ENCODE measurements around the gene ZGLP1. TPM values are rescaled to one million over a fixed set of nuclear protein-coding genes. Genes with fewer than 3 reads are reported as not detected.
A peak's percentile ranks its signal among the peaks of the same experiment; 100 is the strongest.

The ZGLP1 gene
- total RNA-seq, 2 donors from 2014 or later = 5.0 to 12.3 TPM

DNA sequence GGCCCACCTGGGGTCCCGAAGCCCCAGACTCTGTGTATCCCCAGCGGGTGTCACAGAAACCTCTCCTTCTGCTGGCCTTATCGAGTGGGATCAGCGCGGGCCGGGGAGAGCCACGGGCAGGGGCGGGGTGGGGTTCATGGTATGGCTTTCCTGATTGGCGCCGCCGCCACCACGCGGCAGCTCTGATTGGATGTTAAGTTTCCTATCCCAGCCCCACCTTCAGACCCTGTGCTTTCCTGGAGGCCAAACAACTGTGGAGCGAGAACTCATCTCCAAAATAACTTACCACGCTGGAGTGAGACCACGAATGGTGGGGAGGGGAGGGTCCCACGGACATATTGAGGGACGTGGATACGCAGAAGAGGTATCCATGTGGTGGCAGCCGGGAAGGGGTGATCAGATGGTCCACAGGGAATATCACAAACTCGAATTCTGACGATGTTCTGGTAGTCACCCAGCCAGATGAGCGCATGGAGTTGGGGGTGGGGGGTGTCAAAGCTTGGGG lies 20.9 kb downstream of the ZGLP1 start:
- 7% methylated on average over 23 of the region's 23 CpGs for WGBS
- Histone ChIP-seq H3K27ac (no peak overlapping the region), H3K27me3 (replicated peaks; ENCODE audit: insufficient read depth) (peaks cover 40% of the 10 kb centered on the region), H3K36me3 (no peaks in the 10 kb centered on the region), H3K9me3 (no peaks in the 10 kb centered on the region), H3K4me3 (peak overlapping the region; percentile 5 to 17), H3K4me1 (replicated peaks) (peaks cover 2% of the 10 kb centered on the region)
- no peak for DNase-seq (ENCODE audit: low spot score)
- TF ChIP-seq POLR2AphosphoS5 (IDR thresholded peaks at IDR 0.05) = no peak
- TF ChIP-seq POLR2A (IDR thresholded peaks at IDR 0.05) = no peak
- TF ChIP-seq, protein P1, sequence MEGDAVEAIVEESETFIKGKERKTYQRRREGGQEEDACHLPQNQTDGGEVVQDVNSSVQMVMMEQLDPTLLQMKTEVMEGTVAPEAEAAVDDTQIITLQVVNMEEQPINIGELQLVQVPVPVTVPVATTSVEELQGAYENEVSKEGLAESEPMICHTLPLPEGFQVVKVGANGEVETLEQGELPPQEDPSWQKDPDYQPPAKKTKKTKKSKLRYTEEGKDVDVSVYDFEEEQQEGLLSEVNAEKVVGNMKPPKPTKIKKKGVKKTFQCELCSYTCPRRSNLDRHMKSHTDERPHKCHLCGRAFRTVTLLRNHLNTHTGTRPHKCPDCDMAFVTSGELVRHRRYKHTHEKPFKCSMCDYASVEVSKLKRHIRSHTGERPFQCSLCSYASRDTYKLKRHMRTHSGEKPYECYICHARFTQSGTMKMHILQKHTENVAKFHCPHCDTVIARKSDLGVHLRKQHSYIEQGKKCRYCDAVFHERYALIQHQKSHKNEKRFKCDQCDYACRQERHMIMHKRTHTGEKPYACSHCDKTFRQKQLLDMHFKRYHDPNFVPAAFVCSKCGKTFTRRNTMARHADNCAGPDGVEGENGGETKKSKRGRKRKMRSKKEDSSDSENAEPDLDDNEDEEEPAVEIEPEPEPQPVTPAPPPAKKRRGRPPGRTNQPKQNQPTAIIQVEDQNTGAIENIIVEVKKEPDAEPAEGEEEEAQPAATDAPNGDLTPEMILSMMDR (IDR thresholded peaks at IDR 0.05) = no peak
- intact Hi-C loops (cut with DNase I) = no loop called here

DNA sequence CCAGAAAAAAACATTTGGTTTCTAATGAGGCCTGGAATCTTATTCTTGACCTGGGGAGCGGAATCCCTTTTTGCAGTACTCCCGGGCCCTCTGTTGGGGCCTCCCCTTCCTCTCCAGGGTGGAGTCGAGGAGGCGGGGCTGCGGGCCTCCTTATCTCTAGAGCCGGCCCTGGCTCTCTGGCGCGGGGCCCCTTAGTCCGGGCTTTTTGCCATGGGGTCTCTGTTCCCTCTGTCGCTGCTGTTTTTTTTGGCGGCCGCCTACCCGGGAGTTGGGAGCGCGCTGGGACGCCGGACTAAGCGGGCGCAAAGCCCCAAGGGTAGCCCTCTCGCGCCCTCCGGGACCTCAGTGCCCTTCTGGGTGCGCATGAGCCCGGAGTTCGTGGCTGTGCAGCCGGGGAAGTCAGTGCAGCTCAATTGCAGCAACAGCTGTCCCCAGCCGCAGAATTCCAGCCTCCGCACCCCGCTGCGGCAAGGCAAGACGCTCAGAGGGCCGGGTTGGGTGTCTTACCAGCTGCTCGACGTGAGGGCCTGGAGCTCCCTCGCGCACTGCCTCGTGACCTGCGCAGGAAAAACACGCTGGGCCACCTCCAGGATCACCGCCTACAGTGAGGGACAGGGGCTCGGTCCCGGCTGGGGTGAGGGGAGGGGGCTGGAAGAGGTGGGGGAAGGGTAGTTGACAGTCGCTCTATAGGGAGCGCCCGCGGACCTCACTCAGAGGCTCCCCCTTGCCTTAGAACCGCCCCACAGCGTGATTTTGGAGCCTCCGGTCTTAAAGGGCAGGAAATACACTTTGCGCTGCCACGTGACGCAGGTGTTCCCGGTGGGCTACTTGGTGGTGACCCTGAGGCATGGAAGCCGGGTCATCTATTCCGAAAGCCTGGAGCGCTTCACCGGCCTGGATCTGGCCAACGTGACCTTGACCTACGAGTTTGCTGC lies 22.5 kb downstream of the ZGLP1 start, which contains the start of gene ICAM4:
Gene ICAM4, plus strand, starts transcription at position 153 of the 935 bp plus-strand sequence. Its CDS starts 58 bp downstream, at position 211.
- TF ChIP-seq POLR2A (IDR thresholded peaks at IDR 0.05) (no peak), POLR2AphosphoS5 (IDR thresholded peaks at IDR 0.05) (no peak)
- TF ChIP-seq, protein P1 (IDR thresholded peaks at IDR 0.05) = no peak
- 27% methylated on average over 54 of the region's 59 CpGs for WGBS
- Histone ChIP-seq H3K27me3 (replicated peaks; ENCODE audit: insufficient read depth) (peaks cover 25% of the 10 kb centered on the region), H3K4me1 (replicated peaks) (peaks cover 2% of the 10 kb centered on the region), H3K27ac (no peak within 1 kb of the TSS), H3K36me3 (no peaks in the 10 kb centered on the region), H3K9me3 (no peaks in the 10 kb centered on the region), H3K4me3 (no peak within 1 kb of the TSS)
- intact Hi-C loops (cut with DNase I) = no loop called here
- DNase-seq (ENCODE audit: low spot score) = no peak

DNA sequence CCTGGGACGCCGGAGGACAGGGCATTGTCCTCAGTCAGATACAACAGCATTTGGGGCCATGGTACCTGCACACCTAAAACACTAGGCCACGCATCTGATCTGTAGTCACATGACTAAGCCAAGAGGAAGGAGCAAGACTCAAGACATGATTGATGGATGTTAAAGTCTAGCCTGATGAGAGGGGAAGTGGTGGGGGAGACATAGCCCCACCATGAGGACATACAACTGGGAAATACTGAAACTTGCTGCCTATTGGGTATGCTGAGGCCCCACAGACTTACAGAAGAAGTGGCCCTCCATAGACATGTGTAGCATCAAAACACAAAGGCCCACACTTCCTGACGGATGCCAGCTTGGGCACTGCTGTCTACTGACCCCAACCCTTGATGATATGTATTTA lies 24.2 kb downstream of the ZGLP1 start:
- Histone ChIP-seq H3K4me1 (replicated peaks) (peaks cover 2% of the 10 kb centered on the region), H3K9me3 (no peaks in the 10 kb centered on the region), H3K27me3 (replicated peaks; ENCODE audit: insufficient read depth) (peaks cover 16% of the 10 kb centered on the region), H3K4me3 (no peak overlapping the region), H3K36me3 (no peaks in the 10 kb centered on the region), H3K27ac (no peak overlapping the region)
- TF ChIP-seq POLR2A (IDR thresholded peaks at IDR 0.05) (no peak), POLR2AphosphoS5 (IDR thresholded peaks at IDR 0.05) (no peak)
- TF ChIP-seq, protein P1 (IDR thresholded peaks at IDR 0.05) = no peak
- intact Hi-C loops (cut with DNase I) = no loop called here
- WGBS = 90% methylated on average over 4 of the region's 4 CpGs
- DNase-seq (ENCODE audit: low spot score) = no peak

DNA sequence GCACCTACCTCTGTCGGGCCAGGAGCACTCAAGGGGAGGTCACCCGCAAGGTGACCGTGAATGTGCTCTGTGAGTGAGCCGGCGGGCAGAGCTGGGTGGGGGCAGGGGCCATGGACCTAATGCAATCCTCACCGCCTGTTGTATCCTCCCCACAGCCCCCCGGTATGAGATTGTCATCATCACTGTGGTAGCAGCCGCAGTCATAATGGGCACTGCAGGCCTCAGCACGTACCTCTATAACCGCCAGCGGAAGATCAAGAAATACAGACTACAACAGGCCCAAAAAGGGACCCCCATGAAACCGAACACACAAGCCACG lies 24.7 kb downstream of the ZGLP1 start:
- Histone ChIP-seq H3K4me1 (replicated peaks) (peaks cover 1% of the 10 kb centered on the region), H3K9me3 (no peaks in the 10 kb centered on the region), H3K4me3 (no peak overlapping the region), H3K27me3 (replicated peaks; ENCODE audit: insufficient read depth) (peaks cover 16% of the 10 kb centered on the region), H3K27ac (no peak overlapping the region), H3K36me3 (no peaks in the 10 kb centered on the region)
- WGBS = 88% methylated on average over 13 of the region's 13 CpGs
- DNase-seq (ENCODE audit: low spot score) = no peak
- intact Hi-C loops (cut with DNase I) = no loop called here
- TF ChIP-seq POLR2AphosphoS5 (IDR thresholded peaks at IDR 0.05) (no peak), POLR2A (IDR thresholded peaks at IDR 0.05) (no peak)
- TF ChIP-seq, protein P1 (IDR thresholded peaks at IDR 0.05) = no peak
